ELF-1 (cell line): ENCODE data around the gene GPM6B.

ENCODE experiments used
- DNase-seq: peaks from one replicate; pipeline ENCODE4 v3.0.0-alpha.2; 2016; ENCODE audit warnings: low read depth, low spot score

The GPM6B gene

DNA sequence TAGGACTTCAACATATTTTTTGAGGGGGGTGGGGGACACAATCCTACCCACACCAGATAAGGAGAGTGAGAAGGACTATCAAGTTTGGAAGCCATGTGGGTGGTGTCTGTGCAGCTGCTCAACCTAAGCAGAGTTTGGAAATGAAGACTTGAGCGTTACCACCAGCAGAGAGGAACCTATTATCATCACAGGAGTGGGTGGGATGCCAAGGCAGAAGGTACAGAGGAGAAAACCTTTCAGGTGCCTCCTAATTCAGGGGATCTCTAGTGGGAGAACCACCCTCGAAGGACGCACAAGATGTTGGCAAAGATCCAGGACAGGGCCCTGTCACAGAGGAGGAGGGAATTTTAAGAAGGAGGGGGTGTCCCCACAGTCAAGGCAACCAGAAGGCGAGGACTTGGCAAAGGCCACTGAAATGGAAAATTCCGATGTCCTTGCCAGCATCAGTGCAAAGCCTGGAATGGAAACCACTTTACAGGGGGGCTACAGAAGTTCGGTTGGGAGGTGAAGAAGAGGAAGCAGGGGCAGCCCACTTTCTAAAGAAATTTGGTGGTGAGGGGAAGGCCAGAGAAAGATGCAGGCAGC is 8.4 kb upstream of the GPM6B start:
- no peak for DNase-seq

DNA sequence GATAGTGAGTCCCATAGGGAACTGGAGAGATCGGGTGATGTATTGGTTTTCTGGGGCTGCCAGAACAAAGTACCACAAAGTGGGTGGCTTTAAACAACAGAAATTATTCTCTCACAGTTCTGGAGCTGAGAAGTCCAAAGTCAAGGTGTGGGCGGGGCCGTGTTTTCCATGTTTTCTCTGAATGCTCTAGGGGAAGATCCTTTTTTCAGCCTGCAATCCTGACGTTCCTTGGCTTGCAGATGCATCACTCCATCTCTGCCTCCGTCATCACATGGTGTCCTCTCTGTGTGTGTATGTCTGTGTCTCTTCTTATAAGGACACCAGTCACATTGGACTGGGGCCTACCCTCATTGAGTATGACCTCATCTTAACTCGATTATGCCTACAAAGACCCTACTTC is 7.9 kb upstream of the GPM6B start:
- DNase-seq = no peak

DNA sequence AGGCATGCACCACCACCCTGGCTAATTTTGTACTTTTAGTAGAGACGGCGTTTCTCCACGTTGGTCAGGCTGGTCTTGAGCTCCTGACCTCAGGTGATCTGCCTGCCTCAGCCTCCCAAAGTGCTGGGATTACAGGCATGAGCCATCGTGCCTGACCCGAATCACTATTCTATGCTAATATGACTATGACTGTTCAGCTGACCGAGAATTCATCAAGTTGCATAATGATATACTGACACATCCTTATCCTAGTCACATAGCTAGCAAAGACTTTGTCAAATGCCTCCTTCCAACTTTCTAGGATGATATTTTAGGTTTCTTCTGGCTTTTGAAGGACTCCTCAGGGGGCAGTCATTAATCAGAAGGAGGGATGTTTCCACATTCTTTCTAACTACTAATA is 4.8 kb upstream of the GPM6B start:
- DNase-seq = no peak

DNA sequence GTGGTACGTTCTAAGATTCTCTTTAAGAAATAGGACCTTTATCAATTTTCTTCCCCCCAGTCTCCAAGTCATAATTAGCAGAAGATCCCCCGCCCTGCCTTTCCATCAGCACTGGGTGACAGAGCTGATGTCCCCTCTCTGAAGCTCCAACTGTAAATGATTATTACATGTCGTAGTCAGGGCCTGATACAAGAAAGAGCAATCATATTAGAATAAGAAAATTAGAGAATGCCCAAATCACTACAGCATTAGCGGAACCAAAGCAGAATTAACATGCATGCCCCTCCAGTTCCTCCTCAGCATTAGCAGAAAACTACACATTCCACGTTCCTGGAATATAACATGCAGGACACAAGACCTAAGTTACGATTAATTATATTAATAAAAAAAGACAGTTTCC is 717 bp downstream of the GPM6B start:
- DNase-seq = no peak

DNA sequence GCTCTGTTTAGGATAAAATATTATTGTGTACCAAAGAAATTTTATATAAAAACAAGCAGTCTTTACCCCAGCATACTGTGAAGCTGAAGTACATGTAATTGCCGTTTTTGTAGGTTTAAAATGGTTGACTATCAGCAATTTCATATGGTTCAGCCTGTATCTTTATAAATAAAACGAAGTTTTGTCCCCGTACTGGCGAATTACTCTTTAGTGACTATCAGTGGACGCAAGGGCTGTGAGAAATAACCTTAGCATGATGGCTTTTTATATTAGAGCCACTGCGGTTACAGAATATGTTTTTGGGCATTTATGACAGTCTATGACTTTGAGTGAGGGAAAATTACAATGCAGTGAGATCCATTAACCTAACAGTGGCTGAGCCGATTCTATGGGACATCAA is 1.2 kb downstream of the GPM6B start:
- DNase-seq = no peak

DNA sequence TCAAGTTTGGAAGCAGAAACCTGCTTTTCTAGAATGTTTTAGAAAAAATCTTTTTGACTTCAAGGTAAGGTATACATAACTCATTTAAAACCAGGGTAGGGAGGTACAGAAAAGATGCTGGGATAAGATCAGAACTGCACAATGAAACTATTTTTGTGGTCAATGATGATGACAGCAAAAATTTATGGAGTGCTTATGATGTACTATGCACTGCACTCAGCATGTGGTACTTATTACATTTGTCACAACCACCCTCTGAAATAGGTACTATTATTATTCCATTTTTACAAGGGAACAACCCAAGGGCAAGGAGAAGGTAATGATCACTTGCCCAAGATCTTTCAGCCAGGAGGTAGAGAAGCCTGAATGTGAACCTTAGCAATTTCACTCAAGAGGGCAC is 8.0 kb downstream of the GPM6B start:
- DNase-seq = no peak

DNA sequence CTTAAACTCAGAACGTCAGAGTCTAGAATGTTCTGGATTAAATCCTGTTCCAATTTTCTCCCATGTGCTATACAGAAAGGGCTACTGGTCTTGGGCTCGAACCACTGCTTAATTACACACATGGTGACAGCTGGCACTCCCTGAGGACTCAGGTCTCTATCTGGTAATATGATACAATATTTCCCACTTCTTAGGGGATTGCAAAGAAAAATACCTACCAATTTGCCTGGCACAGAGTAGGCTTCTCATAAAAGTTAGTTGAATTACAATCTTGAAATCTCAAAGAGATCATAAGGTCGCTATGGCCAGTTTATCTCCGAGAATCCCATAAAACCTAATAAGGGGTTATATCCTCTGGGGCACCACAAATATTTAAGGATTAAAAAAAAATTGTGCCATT is 8.6 kb downstream of the GPM6B start:
- DNase-seq = no peak

DNA sequence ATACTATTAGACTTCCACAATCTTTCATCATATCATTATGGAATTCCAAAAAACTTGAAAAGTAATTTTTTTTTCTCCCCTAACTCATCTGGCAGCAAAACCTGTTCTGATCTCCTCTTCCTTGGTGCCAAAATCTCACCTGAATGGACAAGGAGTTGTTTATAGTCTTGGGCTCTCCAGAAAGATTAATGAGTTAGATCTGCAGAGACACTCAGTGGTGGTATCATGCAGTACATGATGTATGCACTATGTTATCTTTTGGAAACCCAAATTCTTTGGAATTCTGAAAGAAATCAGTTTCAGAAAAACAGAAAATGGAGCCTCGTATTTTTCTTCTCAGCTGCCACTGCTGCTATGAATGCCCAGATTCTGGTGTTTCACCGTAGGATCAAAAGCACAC is 11.7 kb downstream of the GPM6B start:
- no peak for DNase-seq

DNA sequence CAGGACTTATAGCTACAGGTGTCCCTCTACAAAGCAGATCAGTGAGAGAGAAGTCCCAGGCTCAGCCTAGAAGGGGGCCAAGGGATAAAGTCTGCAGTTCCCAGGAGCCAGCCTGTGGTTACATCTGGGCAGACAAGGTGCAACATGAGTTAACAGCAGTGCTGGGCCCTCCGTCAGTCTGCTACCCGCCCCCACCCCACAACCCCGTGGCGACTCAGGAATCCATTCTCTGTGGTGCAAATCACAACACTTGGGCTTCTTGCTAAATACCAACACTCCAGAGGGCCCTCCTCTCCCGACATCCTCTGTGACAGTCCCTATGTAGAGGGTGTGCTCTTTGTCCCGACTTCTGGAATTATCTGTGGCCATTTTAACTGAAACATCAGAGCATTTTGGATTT is 13.8 kb downstream of the GPM6B start:
- DNase-seq = peak; percentile 52

DNA sequence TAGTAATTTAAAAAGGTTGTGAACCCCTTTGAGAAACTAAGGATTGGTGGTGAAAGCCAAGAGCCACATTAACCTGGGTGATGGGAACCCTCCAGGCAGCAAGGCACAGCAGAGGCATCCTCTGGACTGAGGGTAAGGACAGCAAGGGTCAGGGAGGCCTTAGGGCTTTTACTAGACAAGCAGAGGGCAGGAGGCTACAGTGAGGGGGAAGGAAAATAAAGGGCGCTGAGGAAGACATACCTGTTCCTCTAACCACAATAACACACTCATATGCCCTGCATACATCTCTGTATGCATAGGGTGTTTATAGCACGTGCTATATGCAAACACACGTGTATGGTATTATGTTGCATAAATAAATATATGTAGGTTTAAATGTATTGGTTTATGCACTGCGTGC is 18.7 kb downstream of the GPM6B start:
- DNase-seq = no peak

DNA sequence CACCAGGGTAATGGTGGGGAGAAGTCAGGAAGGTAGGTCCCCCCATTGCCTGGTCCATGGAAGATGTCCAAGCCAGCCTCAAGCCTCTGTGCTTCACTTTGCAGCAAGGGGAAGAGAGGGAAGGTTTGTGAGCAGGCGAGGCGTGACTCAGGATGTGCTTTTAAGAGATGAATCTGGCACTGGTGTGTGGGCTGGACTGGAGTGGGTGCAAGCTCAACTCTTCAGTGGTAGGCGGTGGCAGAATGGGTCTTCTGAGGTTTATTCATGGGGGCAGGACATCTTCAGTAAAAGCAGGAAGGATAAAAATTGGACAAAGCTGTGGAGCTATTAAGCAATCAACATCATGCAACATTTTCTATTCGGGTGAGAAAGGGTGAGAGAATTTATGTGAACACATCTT is 19.4 kb downstream of the GPM6B start:
- no peak for DNase-seq

DNA sequence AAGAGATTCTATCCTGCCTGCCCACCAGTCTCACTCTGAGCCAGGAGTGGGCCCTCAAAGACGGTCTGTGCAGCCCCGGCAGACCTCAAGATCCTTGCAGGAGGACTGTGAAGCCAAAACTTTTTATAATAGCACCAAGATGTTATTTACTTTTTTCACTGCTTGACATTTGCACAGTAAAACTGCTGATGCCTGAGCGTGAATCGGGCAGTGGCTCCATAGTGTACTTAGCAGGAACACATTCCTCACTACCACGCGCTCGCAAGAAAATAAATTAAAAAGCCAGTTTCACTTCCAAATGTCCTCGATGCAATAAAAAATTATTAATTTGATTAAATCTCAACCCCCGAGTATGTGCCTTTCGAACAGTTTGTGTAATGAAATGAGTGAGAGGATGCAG is 22.5 kb downstream of the GPM6B start:
- no peak for DNase-seq

DNA sequence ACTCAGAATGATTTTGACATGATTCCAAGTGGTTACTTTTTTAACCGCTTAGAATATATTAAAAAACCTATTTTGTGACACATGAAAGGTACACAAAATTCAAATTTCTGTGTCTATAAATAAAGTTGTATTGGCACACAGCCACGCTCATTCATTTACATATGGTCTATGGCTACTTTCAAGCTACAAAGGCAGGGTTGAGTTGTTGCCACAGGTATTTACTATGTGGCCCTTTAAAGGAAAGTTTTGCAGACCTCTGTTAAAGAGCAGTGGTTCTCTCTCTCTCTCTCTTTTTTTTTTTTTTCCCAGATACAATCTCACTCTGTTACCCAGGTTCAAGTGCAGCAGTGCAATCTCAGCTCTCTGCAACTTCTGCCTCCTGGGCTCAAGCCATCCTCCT is 23.0 kb downstream of the GPM6B start:
- DNase-seq = no peak

DNA sequence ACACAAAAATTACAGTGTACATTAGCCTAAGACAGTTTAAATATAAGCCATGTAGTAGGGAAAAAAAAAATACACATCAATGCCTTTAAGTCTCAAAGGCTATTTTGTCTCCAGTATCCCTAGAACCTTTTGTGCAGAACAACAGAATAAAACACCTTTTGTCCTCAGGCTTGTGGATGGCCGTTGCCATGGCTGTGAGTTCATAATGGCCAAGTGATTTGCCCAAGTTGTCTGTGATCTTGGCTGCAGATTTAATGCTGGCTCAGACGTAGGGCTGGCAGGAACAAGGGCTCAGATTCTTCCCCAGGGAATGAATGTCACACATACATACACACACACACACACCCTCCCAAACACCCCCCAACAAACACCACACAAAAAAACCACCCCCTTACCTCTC is 25.3 kb downstream of the GPM6B start:
- no peak for DNase-seq

DNA sequence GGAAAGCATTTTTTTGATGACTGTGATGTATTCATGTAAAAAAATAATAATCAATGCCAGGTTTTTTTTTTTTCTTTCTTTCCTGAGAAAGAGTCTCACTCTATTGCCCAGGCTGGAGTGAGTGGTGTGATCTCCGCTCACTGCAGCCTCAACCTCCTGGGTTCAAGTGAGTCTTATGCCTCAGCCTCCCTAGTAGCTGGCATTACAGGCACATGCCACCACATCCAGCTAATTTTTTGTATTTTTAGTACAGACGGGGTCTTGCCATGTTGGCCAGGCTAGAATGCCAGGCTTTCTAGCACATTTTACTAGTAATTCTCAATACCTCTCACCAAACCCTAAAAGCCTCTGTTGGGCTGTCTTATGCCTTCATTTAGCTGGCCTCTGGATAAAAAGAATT is 25.7 kb downstream of the GPM6B start:
- no peak for DNase-seq

DNA sequence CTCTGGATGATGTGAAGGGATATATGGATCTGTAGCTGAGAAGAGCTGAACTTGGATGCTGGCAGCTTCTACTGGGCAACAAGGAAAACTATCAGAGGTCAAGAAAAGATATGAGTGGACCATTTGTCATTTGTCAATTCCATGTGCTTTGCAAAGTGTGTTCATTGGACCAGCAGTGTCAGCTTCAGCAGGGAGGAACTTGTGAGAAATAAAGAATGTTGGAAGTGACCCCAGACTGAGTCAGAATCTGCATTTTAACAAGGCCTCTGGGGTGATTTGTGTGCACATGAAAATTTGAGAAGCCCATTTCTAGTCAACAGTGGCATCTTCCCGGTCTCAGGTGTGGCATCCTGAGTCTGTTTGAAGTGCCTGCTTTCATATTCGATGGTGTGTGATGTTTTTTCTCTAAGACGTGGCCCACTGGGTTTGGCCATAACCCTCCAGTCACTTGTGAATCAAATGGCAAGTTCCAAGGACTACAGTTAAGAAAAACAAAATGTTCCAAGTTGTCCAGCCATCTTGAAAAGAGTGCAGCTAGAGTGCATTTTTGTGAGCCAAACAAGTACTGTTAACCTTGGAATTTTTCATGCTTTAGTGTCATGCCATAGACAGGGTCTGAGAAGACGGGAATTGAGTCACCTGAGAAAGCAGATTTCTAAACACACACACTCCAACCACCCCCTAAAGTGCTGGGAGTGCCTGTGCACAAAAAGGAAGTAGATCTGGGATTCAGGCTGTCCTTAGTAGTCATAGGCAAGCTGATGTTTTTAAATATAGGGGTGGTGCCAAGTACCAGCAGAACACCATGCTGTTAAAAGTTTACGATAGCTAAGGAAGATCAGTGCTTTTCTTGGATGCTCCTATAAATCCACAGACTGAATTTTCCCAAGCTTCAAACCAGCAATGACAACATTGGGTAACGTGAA is 26.4 kb downstream of the GPM6B start:
- DNase-seq = no peak

DNA sequence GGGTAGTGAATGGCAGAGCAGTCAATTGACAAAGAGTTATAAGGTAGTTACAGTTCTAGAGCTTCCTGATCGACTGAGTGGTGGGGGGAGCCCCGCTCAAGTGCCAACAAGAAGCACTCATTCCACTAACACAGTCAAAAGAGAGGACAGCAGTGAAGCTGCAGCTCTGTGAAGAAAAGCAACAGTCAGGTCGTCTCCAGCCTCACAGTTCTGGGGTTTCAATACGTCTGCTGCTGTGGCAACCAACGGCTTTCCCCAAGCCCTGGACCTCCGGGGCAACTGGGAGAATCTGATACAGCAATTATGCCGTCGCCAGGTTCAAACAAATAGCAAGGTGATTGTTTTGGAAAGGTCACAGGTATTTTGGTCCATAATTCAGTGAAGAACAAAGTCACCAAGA is 30.8 kb downstream of the GPM6B start:
- peak; percentile 48 for DNase-seq

DNA sequence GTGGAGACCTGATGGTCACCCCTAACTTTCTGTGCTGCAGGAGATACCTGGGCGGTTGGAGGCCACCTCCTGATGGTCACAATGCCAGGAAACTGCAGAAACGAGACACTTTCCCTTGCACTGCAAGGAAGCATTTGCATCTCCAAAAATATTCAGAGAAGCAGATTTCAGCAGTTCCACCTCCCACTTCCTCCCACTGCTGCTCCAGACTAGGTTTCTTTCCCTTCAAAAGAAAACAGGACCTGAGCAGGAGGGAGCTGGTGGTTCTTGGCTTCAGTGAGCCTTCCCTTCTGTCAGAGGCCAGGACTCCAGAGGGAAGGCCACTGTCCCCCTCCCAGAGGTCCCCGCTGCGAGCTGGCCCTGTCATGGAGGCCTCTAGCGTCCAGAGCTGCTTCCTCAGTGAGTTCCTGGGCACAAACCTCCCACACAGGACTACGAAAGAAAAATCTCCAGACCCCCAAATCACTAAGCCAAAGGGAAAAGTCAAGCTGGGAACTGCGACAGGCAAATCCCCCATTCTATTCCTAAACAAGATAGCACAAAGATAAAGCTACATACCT is 35.9 kb downstream of the GPM6B start:
- peak; percentile 53 for DNase-seq

DNA sequence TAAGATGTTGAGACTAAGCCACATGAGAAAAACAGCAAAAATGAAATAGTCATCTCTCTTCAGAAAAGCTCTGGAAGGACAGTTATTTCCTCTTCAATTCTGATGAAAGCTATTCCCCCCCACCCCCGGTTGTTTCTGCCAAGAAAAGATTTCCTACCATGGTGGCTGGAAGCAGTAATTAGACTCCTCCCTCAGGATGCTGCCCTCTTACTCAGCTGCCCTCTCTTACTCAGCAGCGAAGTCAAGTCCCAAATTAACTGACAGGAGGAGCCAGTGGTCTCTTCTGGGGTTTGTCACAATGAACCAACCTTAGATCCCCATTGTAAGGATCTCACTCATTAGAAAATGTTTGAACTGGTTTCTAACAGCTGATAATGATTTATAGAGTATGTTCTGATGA is 38.0 kb downstream of the GPM6B start:
- peak; percentile 33 for DNase-seq

DNA sequence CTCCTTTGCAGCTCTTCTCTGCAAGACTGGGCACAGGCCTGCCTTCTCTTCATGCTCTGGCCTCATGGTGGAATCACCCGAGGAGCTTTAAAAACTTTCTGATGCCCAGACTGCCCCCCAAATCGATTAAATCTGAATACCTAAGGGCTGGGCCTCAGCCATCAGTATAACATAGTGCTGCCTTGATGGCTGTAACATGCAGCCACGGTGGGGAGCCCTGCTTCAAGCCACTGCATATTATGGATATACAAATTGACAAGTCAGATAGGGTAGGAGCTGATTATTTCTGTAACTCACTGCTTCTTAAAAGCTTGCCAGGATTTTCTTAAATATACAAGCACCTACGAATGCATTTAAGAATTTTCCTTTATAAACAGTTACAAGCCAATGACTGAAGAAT is 40.5 kb downstream of the GPM6B start:
- DNase-seq = no peak

DNA sequence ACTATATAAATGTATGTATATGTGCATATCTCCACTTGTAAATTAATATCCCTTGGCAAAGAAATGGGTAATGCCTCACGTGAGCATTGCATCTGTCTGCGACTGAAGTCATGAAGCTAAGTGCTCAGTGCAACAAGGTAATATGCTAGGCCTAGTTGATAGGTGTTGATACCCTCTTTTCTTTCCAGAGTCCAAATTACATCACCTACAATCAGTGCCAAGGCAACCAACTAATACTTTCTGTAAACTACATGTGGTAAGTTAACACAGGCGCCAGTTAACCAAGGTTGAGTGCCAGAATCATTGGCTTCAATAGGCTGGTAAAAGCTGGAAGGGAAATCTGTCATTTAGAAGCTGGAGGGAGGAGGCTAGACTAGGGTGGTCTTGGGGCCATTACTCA is 41.1 kb downstream of the GPM6B start:
- DNase-seq = no peak

DNA sequence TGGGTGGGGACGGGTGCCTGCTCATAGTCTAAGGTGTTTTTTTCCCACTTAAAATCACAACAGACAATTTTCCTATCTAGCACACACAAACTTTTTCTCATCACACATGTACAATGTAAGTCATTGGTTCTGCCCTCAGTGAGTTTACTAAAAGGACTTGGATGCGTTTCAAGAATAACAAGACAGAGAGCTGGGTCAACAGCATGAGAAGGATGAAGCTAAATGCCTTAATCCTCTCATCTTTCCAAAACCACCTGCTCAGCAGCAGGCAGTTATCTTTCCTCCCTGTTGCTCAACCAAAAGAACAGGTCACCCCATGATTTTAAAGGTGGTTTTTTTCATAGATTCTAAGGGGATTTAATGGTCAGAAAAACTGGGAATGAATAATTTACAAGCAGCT is 42.2 kb downstream of the GPM6B start:
- DNase-seq = no peak

DNA sequence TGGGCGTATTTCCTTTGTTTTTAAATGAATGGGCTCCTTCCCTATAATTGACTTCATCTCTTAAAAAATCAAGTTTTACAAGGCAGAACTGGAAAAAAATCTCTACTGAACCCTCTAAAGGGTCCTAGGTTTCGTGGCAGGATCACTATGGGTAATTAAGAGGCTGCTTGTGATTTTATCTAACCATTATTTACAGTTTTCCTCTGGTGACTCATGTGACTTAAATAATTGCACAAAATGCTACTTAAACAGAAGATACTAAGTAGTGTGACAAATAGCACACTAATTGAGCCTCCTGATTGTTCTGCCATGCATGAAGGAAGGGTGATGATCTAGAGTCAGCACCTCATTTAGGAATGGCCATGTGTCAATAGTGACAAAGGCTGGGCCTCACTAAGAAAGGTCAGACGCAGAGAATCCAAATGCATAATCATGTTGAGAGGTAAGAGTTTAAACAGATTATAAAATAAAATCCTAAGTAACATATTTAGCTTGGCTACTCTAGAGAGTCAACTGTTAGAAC is 46.8 kb downstream of the GPM6B start:
- no peak for DNase-seq
